HG02571 (cell line): ENCODE results near the gene SH2D4B.

Experiments
- ATAC-seq: cut with Tn5 transposase; IDR thresholded peaks from one replicate; pipeline ENCODE4 v1.9.1; 2021; ENCODE audit warnings: mild to moderate bottlenecking, moderate library complexity; ENCODE audit not compliant: unreplicated experiment

Gene SH2D4B

DNA sequence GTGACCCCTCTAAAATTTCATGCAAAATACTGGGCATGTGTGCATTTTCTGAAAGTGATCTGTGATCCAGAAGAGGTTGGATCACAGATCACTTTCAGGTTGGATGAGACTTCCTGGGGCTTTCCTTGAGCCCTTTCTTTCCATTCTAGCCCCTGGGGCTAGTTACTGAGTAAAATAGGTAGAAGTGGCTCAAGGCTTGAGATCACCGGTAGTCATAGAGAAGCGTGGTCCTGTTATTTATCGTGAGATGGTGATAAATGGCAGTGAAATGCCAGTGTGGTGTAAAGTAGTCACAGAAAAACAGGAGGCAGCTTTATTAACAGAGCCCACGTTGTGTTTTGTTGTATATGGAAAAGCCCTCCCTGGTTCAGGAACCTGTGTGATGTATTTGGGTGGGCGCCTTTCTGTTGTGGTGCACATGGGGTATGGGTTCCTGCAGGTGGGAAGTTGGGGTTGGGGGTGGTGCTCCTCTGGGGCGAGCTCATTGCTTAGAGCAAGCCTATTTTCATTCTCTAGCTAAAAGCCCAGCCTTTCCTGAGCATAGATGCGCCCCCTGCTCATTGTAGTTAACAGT lies 34.0 kb upstream of the SH2D4B start:
- ATAC-seq, result no peak

GRCh38 chr10:80504158-80504811 lies 33.4 kb upstream of the SH2D4B start:
- ATAC-seq, result no peak

DNA sequence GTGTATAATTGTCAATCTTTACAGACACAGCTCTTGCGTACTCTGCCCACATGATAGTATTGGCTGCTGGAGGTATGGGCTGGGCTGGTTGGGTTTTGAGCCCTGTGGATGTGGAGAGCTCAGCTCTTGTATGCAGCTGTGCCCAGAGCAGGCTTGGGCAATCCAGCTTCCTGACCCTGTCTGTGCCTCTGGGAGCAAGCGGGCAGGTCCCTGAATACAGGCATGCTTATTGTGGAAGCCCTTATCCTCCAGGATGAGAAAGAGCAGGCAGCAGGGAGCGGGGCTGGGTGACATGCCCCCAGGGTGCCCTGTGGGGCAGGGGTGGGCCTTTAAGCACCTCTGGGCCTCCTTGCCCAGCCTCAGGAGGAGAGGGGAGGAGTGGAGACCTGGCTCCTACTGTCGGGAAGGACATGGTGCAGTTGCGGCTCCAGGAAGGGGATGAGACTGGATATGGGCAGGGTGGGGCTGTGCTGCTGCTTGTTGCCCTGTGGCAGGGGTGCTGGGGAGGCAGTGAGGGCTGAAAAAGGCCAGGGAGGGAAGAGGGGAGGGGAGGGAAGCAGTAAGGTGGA lies 32.7 kb upstream of the SH2D4B start:
- no peak for ATAC-seq

GRCh38 chr10:80506189-80506575 lies 31.5 kb upstream of the SH2D4B start:
- ATAC-seq, result no peak

- ATAC-seq, result no peak
These were observed 30.7 kb upstream of the SH2D4B start for GRCh38 chr10:80506836-80507487.

GRCh38 chr10:80509108-80509402 lies 28.6 kb upstream of the SH2D4B start:
- no peak for ATAC-seq

- ATAC-seq, result no peak
These were observed 28.1 kb upstream of the SH2D4B start for GRCh38 chr10:80509403-80510161.

GRCh38 chr10:80512031-80512526 lies 25.6 kb upstream of the SH2D4B start:
- no peak for ATAC-seq

- ATAC-seq, result no peak
These were observed 24.6 kb upstream of the SH2D4B start for GRCh38 chr10:80513106-80513505.

- ATAC-seq, result no peak
These were observed 22.2 kb upstream of the SH2D4B start for GRCh38 chr10:80515511-80515910.

- no peak for ATAC-seq
These were observed 21.8 kb upstream of the SH2D4B start for GRCh38 chr10:80515941-80516340.

DNA sequence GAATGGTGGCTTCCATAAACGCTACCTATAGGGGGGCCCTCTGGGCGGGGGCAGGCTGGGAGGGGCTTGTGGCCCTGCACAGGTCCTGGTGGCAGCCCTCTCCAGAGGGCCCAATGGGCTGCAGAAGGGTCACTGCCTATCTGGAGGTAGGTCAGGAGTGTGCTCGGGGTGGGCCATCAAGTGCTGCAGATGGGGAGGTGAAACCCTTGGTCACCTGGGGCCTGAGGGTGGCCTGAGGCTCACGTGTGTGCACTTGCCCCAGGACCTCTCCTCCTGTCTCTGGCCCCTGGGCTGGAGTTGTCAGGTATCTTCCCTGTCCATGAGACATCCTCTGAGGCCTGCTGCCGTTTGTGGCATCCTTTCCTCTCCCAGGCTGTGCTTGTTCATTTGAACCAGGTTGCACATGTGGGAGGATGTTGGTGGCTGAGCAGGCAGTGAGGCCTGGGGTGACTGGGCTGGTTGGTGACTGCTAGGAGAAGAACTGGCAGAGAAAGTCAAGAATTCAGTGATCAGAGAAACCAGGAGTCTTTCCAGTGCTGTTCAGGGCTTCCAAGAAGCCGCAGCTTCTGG lies 21.1 kb upstream of the SH2D4B start:
- no peak for ATAC-seq

DNA sequence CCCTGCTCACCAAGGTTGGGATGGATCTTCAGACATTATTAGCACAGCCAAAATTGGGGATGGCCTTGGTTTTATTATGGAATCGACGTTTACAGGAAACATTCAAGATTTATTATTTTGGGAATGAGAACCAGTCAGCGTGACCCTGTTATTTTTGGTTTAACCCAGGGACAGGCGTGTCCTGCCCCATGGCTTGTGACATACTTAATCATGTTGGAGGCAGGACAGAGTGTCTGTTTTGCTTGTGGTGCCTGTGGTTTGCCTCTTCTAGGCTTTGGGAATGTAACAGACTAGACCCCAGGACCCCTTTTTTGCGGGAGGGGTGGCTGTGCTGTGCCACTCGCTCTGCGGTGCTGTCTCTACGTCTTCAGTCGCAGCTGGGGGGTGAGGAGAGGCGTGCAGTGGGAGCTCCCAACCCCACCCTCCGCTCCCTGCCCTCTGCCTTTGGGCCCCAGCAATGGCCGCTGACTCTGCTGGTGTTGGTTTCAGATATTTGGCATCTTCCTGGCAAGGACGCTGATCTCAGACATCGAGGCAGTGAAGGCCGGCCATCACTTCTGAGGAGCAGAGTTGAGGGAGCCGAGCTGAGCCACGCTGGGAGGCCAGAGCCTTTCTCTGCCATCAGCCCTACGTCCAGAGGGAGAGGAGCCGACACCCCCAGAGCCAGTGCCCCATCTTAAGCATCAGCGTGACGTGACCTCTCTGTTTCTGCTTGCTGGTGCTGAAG lies 20.1 kb upstream of the SH2D4B start:
- ATAC-seq, result no peak

DNA sequence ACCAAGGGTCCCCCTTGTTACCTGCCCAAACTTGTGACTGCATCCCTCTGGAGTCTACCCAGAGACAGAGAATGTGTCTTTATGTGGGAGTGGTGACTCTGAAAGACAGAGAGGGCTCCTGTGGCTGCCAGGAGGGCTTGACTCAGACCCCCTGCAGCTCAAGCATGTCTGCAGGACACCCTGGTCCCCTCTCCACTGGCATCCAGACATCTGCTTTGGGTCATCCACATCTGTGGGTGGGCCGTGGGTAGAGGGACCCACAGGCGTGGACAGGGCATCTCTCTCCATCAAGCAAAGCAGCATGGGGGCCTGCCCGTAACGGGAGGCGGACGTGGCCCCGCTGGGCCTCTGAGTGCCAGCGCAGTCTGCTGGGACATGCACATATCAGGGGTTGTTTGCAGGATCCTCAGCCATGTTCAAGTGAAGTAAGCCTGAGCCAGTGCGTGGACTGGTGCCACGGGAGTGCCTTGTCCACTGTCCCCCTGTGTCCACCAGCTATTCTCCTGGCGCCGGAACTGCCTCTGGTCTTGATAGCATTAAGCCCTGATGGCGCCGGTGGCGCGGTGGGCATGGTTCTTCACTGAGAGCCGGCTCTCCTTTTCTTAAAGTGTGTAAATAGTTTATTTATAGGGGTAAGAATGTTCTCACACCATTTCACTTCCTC lies 19.4 kb upstream of the SH2D4B start:
- ATAC-seq, result no peak

- ATAC-seq, result no peak
These were observed 18.8 kb upstream of the SH2D4B start for GRCh38 chr10:80518807-80519360.

- ATAC-seq, result no peak
These were observed 17.6 kb upstream of the SH2D4B start for GRCh38 chr10:80519936-80520650.

DNA sequence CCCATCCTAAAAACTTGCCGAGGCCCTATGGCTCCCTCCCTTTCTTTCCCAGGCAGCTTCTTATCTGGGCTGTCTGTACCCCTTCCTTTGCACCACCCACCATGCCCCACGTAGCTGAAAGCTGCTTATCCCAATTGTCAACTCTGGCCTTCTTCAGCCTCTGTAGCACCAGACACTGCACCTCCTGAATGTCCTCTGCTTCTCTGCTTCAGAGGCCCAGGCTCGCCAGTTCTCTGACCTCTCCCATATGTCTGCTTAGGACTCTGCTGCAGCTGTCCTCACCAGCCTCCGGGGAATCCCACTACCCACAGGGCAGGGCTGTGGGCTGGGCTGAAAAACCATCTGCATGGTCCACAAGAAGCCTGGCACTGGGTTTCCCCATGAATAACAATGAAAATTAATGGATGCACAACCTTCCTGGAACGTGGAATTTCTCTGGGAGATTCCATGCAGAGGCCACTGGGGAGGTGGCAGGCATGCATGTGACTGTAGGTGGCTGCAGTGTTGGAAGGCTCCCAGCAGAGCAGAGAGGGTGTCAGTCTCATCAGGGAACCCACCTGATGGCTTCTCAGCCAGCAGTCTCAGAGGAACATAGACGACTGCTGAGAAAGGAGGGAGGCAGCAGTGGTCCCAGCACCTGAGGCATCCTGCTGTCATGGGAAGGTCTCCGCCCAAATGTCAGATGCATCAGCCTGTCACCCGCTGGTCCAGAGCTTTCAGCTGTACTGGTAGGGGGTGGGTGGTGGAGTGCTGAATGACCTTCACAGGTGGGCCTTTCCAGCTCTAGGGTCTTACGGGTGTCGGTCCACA lies 16.8 kb upstream of the SH2D4B start:
- no peak for ATAC-seq

GRCh38 chr10:80522756-80523363 lies 14.8 kb upstream of the SH2D4B start:
- no peak for ATAC-seq
